ENCODE data around the gene RGL2. TPM values are rescaled to one million over a fixed set of nuclear protein-coding genes. Genes with fewer than 3 reads are reported as not detected.
A peak's percentile ranks its signal among the peaks of the same experiment; 100 is the strongest.
"Not testable (repeated sequence)": the region's sequence is repeated elsewhere in the genome, so short reads cannot be mapped to it uniquely, and the experiment has no call there.

Gene RGL2
- total and polyA plus RNA-seq, 8 donors = 83.3 to 157 (median 137) TPM

DNA sequence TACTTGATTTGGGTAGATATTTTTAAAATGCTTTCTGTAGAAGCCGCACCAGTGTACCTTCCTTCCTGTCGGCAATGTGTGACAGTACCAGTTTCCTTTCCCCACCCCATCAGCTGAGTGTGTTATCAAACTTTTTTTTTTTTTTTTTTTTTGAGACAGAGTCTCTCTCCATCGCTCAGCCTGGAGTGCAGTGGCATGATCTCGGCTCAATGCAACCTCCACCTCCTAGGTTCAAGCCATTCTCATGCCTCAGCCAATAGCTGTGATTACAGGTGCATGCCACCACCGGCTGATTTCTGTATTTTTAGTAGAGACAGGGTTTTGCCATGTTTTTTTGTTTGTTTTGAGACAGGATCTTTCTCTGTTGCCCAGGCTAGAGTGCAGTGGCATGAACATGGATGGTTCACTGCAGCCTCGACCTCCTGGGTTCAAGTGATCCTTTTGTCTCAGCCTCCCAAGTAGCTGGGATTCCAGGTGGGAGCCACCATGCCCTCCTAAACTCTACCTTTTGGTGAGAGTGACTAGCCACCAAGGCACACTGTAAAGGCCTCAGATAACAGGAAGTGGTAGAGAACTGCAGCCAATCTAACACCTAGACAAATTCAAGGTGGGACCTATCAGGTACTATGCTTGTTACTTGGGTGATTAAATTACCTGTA is 45.3 kb upstream of the RGL2 start:
- Histone ChIP-seq H3K36me3 (no peaks in the 10 kb centered on the region), H3K4me1 (peaks cover 3 to 22% of the 10 kb centered on the region in 2 donors), H3K4me3 (no peak overlapping the region), H3K27me3 (no peaks in the 10 kb centered on the region), H3K27ac (peak overlapping the region; percentile 72 to 75), H3K9me3 (no peaks in the 10 kb centered on the region)
- TF ChIP-seq, protein P1, sequence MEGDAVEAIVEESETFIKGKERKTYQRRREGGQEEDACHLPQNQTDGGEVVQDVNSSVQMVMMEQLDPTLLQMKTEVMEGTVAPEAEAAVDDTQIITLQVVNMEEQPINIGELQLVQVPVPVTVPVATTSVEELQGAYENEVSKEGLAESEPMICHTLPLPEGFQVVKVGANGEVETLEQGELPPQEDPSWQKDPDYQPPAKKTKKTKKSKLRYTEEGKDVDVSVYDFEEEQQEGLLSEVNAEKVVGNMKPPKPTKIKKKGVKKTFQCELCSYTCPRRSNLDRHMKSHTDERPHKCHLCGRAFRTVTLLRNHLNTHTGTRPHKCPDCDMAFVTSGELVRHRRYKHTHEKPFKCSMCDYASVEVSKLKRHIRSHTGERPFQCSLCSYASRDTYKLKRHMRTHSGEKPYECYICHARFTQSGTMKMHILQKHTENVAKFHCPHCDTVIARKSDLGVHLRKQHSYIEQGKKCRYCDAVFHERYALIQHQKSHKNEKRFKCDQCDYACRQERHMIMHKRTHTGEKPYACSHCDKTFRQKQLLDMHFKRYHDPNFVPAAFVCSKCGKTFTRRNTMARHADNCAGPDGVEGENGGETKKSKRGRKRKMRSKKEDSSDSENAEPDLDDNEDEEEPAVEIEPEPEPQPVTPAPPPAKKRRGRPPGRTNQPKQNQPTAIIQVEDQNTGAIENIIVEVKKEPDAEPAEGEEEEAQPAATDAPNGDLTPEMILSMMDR (IDR thresholded peaks at IDR 0.05) = no peak
- intact Hi-C loops (cut with DNase I) = no loop called here
- DNase-seq (no peak), ATAC-seq (peak; percentile 22)

DNA sequence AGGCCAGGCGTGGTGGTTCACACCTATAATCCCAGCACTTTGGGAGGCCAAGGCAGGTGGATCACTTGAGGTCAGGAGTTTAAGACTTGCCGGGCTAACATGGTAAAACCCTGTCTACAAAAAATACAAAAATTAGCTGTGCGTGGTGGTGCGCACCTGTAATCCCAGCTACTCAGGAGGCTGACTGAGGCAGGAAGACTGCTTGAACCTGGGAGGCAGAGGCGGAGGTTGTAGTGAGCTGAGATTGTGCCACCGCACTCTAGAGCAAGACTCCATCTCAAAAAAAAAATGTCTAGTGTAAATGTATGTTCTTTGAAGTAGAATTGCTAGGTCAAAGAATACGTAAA is 44.8 kb upstream of the RGL2 start:
- intact Hi-C loops (cut with DNase I); ATAC-seq; DNase-seq; H3K9me3 ChIP-seq; H3K27me3 ChIP-seq; H3K36me3 ChIP-seq; H3K4me3 ChIP-seq: not testable (repeated sequence)
- H3K4me1 ChIP-seq = peaks cover 3 to 22% of the 10 kb centered on the region in 2 donors
- H3K27ac ChIP-seq = peak overlapping the region; percentile 37 to 72

DNA sequence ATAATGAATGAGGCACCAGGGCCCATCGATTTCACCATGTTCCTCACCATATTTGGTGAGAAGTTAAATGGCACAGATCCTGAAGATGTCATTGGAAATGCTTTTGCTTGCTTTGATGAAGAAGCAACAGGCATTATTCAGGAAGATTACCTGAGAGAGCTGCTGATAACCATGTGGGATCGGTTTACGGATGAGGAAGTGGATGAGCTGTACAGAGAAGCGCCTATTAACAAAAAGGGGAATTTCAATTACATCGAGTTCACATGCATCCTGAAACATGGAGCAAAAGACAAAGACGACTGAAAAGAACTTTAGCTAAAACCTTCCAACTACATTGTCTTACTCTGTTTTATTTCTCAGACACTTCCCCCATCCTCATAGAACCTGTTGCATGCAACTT is 40.5 kb upstream of the RGL2 start:
- intact Hi-C loops (cut with DNase I) = no loop called here
- Histone ChIP-seq H3K9me3 (no peaks in the 10 kb centered on the region), H3K4me1 (peaks cover 0 to 6% of the 10 kb centered on the region in 2 donors), H3K27ac (no peak overlapping the region), H3K4me3 (no peak overlapping the region), H3K27me3 (no peaks in the 10 kb centered on the region), H3K36me3 (no peaks in the 10 kb centered on the region)
- TF ChIP-seq, protein P1 (IDR thresholded peaks at IDR 0.05) = no peak
- DNase-seq = no peak
- ATAC-seq = no peak

DNA sequence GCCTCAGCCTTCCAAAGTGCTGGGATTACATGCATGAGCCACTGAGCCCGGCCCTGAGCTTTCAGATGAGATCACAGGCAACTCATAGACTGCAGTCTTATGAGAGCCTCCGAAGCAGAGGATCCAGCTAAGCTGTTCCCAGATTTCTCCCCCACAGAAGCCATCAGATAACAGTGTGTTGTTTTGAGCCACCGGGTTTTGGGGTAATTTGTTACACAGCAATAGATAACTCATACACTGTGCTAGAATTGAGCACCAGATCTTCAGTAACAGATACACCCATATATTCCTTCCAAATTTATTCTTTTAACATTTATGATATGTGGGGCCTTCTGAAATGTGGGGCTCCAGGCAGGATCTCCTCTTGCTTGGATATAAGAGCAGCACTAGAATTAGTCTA is 37.8 kb upstream of the RGL2 start:
- ATAC-seq (no peak), DNase-seq (no peak)
- Histone ChIP-seq H3K4me3 (no peak overlapping the region), H3K27me3 (no peaks in the 10 kb centered on the region), H3K27ac (no peak overlapping the region), H3K36me3 (no peaks in the 10 kb centered on the region), H3K4me1 (no peaks in the 10 kb centered on the region), H3K9me3 (no peaks in the 10 kb centered on the region)
- TF ChIP-seq, protein P1 (IDR thresholded peaks at IDR 0.05) = no peak
- intact Hi-C loops (cut with DNase I) = no loop called here

DNA sequence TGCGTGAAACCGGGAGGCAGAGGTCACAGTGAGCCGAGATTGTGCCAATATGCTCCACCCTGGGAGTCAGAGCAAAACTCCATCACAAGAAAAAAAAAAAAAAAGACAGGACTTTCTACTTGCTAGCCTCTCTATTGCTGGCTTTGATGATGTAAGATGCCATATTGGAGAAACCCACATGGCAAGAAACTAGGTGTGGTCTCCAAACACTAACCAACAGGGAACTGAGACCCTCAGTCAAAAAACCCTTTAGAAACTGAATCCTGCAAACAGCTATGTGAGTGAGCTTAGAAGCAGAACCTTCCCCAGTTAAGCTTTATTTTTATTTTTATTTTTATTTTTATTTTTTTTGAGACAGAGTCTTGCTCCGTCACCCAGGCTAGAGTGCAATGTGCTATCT is 37.2 kb upstream of the RGL2 start:
- Histone ChIP-seq H3K27me3 (no peaks in the 10 kb centered on the region), H3K4me3 (no peak overlapping the region), H3K27ac (no peak overlapping the region), H3K36me3 (no peaks in the 10 kb centered on the region), H3K9me3 (no peaks in the 10 kb centered on the region), H3K4me1 (no peaks in the 10 kb centered on the region)
- intact Hi-C loops (cut with DNase I) = no loop called here
- ATAC-seq (no peak), DNase-seq (no peak)
- TF ChIP-seq, protein P1 (IDR thresholded peaks at IDR 0.05) = no peak

DNA sequence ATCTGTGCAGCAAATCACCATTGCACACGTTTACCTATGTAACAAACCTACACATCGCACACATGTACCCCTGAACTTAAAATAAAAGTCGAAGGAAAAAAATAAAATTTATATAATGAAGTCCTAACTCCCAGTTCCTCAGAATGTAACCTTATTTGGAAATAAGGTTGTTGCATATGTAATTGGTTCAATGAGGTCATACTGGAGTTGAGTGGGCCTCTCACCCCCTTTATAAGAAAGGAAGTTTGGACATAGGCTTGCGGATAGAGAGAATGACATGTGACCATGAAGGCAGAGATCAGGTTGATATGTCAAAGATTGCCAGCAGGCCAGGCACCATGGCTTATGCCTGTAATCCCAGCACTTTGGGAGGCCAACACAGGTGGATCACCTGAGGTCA is 34.9 kb upstream of the RGL2 start:
- TF ChIP-seq, protein P1 (IDR thresholded peaks at IDR 0.05) = no peak
- Histone ChIP-seq H3K9me3 (no peaks in the 10 kb centered on the region), H3K4me3 (no peak overlapping the region), H3K36me3 (no peaks in the 10 kb centered on the region), H3K27ac (no peak overlapping the region), H3K27me3 (no peaks in the 10 kb centered on the region), H3K4me1 (no peaks in the 10 kb centered on the region)
- intact Hi-C loops (cut with DNase I) = no loop called here
- DNase-seq (no peak), ATAC-seq (no peak)
